ENCODE data around the gene MDFIC2. TPM values are rescaled to one million over a fixed set of nuclear protein-coding genes. Genes with fewer than 3 reads are reported as not detected.
"Not testable (repeated sequence)": the region's sequence is repeated elsewhere in the genome, so short reads cannot be mapped to it uniquely, and the experiment has no call there.

The MDFIC2 gene
- total RNA-seq, 1 donor from 2014 or later = not detected

GRCh38 chr3:70244422-70244821 is 68.0 kb downstream of the MDFIC2 start:
- no peaks in the 10 kb centered on the region for H3K36me3 Mint-ChIP-seq (ENCODE audit: low read depth)
- no peaks in the 10 kb centered on the region for H3K9me3 Mint-ChIP-seq

DNA sequence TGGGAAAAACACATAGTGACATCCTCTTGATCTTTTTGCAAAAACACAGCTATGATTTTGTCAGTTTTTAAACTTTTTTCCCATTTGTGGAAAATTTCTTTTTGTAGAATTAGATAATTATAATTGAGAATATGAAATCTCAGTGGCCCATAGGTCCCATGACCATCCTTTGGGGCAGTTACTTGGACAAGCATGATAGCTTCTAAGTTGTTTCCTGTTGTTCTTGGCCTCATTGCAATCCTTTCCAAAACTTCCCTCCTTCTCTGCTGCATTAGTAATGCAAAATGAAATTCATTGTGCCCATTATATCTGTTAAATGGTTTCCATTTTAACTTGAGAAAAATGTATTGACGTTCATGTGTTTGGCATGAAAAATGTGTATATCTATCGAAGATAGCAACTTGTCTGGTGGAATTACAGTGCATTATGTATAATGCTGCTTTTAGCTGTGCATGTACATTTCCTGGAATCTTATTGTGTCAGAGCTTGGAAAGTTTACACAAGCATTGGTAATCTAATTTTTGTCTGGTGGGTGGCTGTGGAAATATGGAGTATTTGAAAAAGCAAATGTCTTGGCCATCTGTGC is 70.0 kb downstream of the MDFIC2 start:
- no peaks in the 10 kb centered on the region for H3K9me3 Mint-ChIP-seq
- H3K27me3 Mint-ChIP-seq = no peaks in the 10 kb centered on the region
- no peak overlapping the region for H3K4me3 Mint-ChIP-seq
- H3K27ac Mint-ChIP-seq = no peak overlapping the region
- H3K4me1 Mint-ChIP-seq = no peaks in the 10 kb centered on the region
- no peak for DNase-seq
- intact Hi-C loops (cut with micrococcal nuclease) = no loop called here
- no peaks in the 10 kb centered on the region for H3K36me3 Mint-ChIP-seq (ENCODE audit: low read depth)

More at GRCh38 chr3:70244422-70244821, 68.0 kb downstream of the MDFIC2 start:
- H3K4me3 Mint-ChIP-seq = no peak overlapping the region
- DNase-seq = no peak
- H3K27me3 Mint-ChIP-seq = no peaks in the 10 kb centered on the region
- no peak overlapping the region for H3K27ac Mint-ChIP-seq
- intact Hi-C loops (cut with micrococcal nuclease) = no loop called here
- H3K4me1 Mint-ChIP-seq = no peaks in the 10 kb centered on the region

DNA sequence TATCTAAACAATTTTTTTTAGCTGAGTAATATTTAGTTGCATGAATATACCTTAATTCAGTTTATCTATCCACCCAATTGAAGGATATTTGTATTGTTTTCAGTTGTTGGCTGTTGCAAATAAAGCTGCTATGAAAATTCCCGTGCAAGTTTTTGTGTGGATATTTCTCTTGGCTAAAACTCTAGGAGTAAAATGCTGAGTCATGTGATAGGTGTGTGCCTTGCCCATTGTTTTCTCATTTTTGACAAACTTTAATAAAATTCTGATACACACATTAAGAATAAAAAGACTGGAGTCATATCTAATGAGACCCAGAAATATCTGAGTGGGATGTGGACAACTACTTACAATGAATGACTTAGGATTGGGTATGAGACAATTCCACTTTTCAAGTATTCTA is 78.6 kb downstream of the MDFIC2 start:
- no peak for DNase-seq
- no peak overlapping the region for H3K4me3 Mint-ChIP-seq
- H3K9me3 Mint-ChIP-seq = no peaks in the 10 kb centered on the region

DNA sequence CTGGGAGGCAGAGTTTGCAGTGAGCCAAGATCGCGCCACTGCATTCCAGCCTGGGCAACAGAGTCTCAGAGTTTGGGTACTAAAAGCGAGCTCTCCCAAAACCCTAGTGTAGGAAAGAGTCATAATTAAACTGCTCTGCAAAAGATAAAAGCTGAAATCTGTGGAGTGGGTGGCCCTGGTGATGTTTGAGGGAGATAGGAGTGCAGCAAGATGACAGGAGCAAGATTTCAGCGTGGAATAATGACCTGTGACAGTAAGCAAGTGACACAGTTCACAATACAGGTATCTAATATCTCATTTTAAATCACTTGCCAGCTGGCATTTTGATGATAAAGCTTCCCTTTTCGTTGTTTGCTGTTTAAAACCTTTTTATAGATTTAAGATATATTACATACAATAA is 79.3 kb downstream of the MDFIC2 start:
- intact Hi-C loops (cut with micrococcal nuclease) = no loop called here
- no peak for DNase-seq
- H3K36me3 Mint-ChIP-seq (ENCODE audit: low read depth) = no peaks in the 10 kb centered on the region
- no peak overlapping the region for H3K4me3 Mint-ChIP-seq
- H3K27me3 Mint-ChIP-seq = no peaks in the 10 kb centered on the region
- no peak overlapping the region for H3K27ac Mint-ChIP-seq
- no peaks in the 10 kb centered on the region for H3K9me3 Mint-ChIP-seq
- H3K4me1 Mint-ChIP-seq = no peaks in the 10 kb centered on the region

More for the DNA sequence above, 78.6 kb downstream of the MDFIC2 start:
- H3K27ac Mint-ChIP-seq = no peak overlapping the region
- H3K36me3 Mint-ChIP-seq (ENCODE audit: low read depth) = no peaks in the 10 kb centered on the region
- intact Hi-C loops (cut with micrococcal nuclease) = no loop called here
- H3K27me3 Mint-ChIP-seq = no peaks in the 10 kb centered on the region
- H3K4me1 Mint-ChIP-seq = no peaks in the 10 kb centered on the region

DNA sequence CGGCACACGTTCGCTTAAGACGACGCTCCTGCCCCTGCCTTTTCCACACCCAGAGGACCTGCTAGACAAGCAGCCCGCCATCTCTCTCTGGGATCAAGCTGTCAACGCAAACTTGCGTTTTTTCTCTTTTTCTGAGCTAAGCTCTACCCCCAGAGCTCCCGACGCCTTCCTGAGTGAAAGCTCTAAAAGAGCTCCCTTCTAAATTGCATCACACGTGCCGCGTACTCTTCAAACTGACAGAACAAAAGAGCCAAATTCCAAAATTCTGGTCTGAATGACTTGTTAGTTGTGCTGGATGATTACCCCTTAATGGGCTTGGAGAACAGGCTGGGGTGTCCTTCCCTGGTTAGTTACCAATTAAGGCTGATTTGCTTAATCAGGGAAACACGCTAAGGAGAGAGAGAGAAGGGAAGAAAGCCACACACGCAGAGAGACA is 81.2 kb downstream of the MDFIC2 start:
- H3K4me3 Mint-ChIP-seq = no peak overlapping the region
- no peaks in the 10 kb centered on the region for H3K36me3 Mint-ChIP-seq (ENCODE audit: low read depth)
- H3K27ac Mint-ChIP-seq = no peak overlapping the region
- intact Hi-C loops (cut with micrococcal nuclease) = no loop called here
- no peaks in the 10 kb centered on the region for H3K27me3 Mint-ChIP-seq
- no peak for DNase-seq
- H3K4me1 Mint-ChIP-seq = no peaks in the 10 kb centered on the region
- H3K9me3 Mint-ChIP-seq = no peaks in the 10 kb centered on the region

- H3K36me3 Mint-ChIP-seq (ENCODE audit: low read depth) = no peaks in the 10 kb centered on the region
- H3K27me3 Mint-ChIP-seq = no peaks in the 10 kb centered on the region
- H3K4me3 Mint-ChIP-seq = no peak overlapping the region
- intact Hi-C loops (cut with micrococcal nuclease) = no loop called here
- DNase-seq = no peak
- H3K4me1 Mint-ChIP-seq = no peaks in the 10 kb centered on the region
- no peaks in the 10 kb centered on the region for H3K9me3 Mint-ChIP-seq
- no peak overlapping the region for H3K27ac Mint-ChIP-seq
Measured at GRCh38 chr3:70227437-70227836, 85.0 kb downstream of the MDFIC2 start.

DNA sequence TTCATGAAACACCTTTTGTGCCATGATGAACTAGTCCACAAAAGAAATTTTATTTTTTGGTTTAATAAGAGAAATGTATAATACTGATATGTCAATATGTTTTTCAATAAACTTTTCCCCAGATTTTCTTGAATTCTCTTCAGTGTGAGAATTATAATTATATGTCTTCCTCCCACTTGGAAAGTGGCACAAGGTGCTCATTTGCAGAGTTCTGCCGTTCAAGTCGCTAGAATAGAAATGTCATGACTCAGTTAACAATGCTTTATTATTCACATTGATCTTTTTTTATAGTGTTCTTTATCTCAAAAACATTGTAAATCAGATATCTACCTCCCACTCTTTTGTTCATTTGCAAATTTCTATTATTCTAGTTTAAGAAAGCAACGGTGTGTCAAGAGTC is 87.3 kb downstream of the MDFIC2 start:
- Mint-ChIP-seq H3K36me3 (ENCODE audit: low read depth) (no peaks in the 10 kb centered on the region), H3K27me3 (no peaks in the 10 kb centered on the region), H3K9me3 (no peaks in the 10 kb centered on the region), H3K4me1 (no peaks in the 10 kb centered on the region), H3K4me3 (no peak overlapping the region), H3K27ac (no peak overlapping the region)
- intact Hi-C loops (cut with micrococcal nuclease) = no loop called here
- no peak for DNase-seq

GRCh38 chr3:70224337-70224736 is 88.1 kb downstream of the MDFIC2 start:
- no peaks in the 10 kb centered on the region for H3K27me3 Mint-ChIP-seq
- H3K27ac Mint-ChIP-seq = no peak overlapping the region
- H3K36me3 Mint-ChIP-seq (ENCODE audit: low read depth) = no peaks in the 10 kb centered on the region
- no peaks in the 10 kb centered on the region for H3K9me3 Mint-ChIP-seq
- H3K4me1 Mint-ChIP-seq = no peaks in the 10 kb centered on the region
- no peak overlapping the region for H3K4me3 Mint-ChIP-seq
- no peak for DNase-seq
- intact Hi-C loops (cut with micrococcal nuclease) = no loop called here

- Mint-ChIP-seq H3K27ac (no peak overlapping the region), H3K4me1 (no peaks in the 10 kb centered on the region), H3K4me3 (no peak overlapping the region), H3K36me3 (ENCODE audit: low read depth) (no peaks in the 10 kb centered on the region), H3K9me3 (no peaks in the 10 kb centered on the region), H3K27me3 (no peaks in the 10 kb centered on the region)
- DNase-seq = no peak
- intact Hi-C loops (cut with micrococcal nuclease) = no loop called here
Measured at GRCh38 chr3:70218471-70218870, 94.0 kb downstream of the MDFIC2 start.

- H3K36me3 Mint-ChIP-seq (ENCODE audit: low read depth); DNase-seq; H3K9me3 Mint-ChIP-seq; H3K27ac Mint-ChIP-seq; H3K27me3 Mint-ChIP-seq; H3K4me1 Mint-ChIP-seq; intact Hi-C loops (cut with micrococcal nuclease); H3K4me3 Mint-ChIP-seq: not testable (repeated sequence)
Measured at GRCh38 chr3:70211274-70211673, 101.2 kb downstream of the MDFIC2 start.

- Mint-ChIP-seq H3K9me3 (no peaks in the 10 kb centered on the region), H3K4me3 (no peak overlapping the region), H3K27me3 (no peaks in the 10 kb centered on the region), H3K27ac (no peak overlapping the region), H3K36me3 (ENCODE audit: low read depth) (no peaks in the 10 kb centered on the region), H3K4me1 (no peaks in the 10 kb centered on the region)
- intact Hi-C loops (cut with micrococcal nuclease) = no loop called here
- no peak for DNase-seq
Measured at GRCh38 chr3:70201975-70202374, 110.5 kb downstream of the MDFIC2 start.

GRCh38 chr3:70189884-70190473 is 122.5 kb downstream of the MDFIC2 start:
- H3K27ac Mint-ChIP-seq = no peak overlapping the region
- no peaks in the 10 kb centered on the region for H3K9me3 Mint-ChIP-seq
- no peak for DNase-seq
- no peaks in the 10 kb centered on the region for H3K27me3 Mint-ChIP-seq
- intact Hi-C loops (cut with micrococcal nuclease) = no loop called here
- no peaks in the 10 kb centered on the region for H3K36me3 Mint-ChIP-seq (ENCODE audit: low read depth)
- no peaks in the 10 kb centered on the region for H3K4me1 Mint-ChIP-seq
- no peak overlapping the region for H3K4me3 Mint-ChIP-seq

GRCh38 chr3:70186221-70186620 is 126.2 kb downstream of the MDFIC2 start:
- Mint-ChIP-seq H3K9me3 (no peaks in the 10 kb centered on the region), H3K4me1 (no peaks in the 10 kb centered on the region), H3K27me3 (no peaks in the 10 kb centered on the region), H3K36me3 (ENCODE audit: low read depth) (no peaks in the 10 kb centered on the region), H3K27ac (no peak overlapping the region), H3K4me3 (no peak overlapping the region)
- intact Hi-C loops (cut with micrococcal nuclease) = no loop called here
- DNase-seq = no peak

GRCh38 chr3:70185661-70186060 is 126.8 kb downstream of the MDFIC2 start:
- H3K27ac Mint-ChIP-seq = no peak overlapping the region
- no peak overlapping the region for H3K4me3 Mint-ChIP-seq
- H3K27me3 Mint-ChIP-seq = no peaks in the 10 kb centered on the region
- no peaks in the 10 kb centered on the region for H3K4me1 Mint-ChIP-seq
- DNase-seq = no peak
- no peaks in the 10 kb centered on the region for H3K36me3 Mint-ChIP-seq (ENCODE audit: low read depth)
- intact Hi-C loops (cut with micrococcal nuclease) = no loop called here
- no peaks in the 10 kb centered on the region for H3K9me3 Mint-ChIP-seq
